Liver (tissue), 3 donors: ENCODE measurements around the gene VAV3.

Experiments
- JUND ChIP-seq, 2 donors: IDR thresholded peaks; 2 replicates each; pipeline ENCODE4 v1.6.1; 2016; ENCODE audit warnings: antibody characterized with exemption in 2 of 2
- MAX ChIP-seq: IDR thresholded peaks from 2 replicates; pipeline ENCODE4 v1.6.1; 2016; ENCODE audit warnings: antibody characterized with exemption
- RAD21 ChIP-seq, 2 donors: IDR thresholded peaks; 2 replicates each; pipeline ENCODE4 v1.6.1; 2016; ENCODE audit warnings: antibody characterized with exemption in 2 of 2, mild to moderate bottlenecking in 2 of 2
- TAF1 ChIP-seq: conservative IDR thresholded peaks from 2 replicates; pipeline ENCODE4 v1.6.1; 2016; ENCODE audit warnings: antibody characterized with exemption, mild to moderate bottlenecking
- YY1 ChIP-seq: IDR thresholded peaks from 2 replicates; pipeline ENCODE4 v1.6.1; 2016; ENCODE audit warnings: antibody characterized with exemption, mild to moderate bottlenecking
- TF ChIP-seq, protein P1 (sequence below): fragments of 150-350 bp; IDR thresholded peaks from 2 replicates; pipeline ENCODE4 v1.5.1; 2017; ENCODE audit warnings: improper control_type of control experiment, low read depth, low read length; ENCODE audit not compliant: missing input control
- donor health status: healthy.
- donor health status: healthy.

GRCh38 chr1:107925565-107925964, 39.4 kb downstream of the VAV3 start:
- TF ChIP-seq, protein P1, sequence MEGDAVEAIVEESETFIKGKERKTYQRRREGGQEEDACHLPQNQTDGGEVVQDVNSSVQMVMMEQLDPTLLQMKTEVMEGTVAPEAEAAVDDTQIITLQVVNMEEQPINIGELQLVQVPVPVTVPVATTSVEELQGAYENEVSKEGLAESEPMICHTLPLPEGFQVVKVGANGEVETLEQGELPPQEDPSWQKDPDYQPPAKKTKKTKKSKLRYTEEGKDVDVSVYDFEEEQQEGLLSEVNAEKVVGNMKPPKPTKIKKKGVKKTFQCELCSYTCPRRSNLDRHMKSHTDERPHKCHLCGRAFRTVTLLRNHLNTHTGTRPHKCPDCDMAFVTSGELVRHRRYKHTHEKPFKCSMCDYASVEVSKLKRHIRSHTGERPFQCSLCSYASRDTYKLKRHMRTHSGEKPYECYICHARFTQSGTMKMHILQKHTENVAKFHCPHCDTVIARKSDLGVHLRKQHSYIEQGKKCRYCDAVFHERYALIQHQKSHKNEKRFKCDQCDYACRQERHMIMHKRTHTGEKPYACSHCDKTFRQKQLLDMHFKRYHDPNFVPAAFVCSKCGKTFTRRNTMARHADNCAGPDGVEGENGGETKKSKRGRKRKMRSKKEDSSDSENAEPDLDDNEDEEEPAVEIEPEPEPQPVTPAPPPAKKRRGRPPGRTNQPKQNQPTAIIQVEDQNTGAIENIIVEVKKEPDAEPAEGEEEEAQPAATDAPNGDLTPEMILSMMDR, result no peak
- no peak for TF ChIP-seq RAD21 (IDR thresholded peaks at IDR 0.05)
- no peak for TF ChIP-seq TAF1
- TF ChIP-seq YY1, result no peak
- TF ChIP-seq JUND (IDR thresholded peaks at IDR 0.05), result no peak
- no peak for TF ChIP-seq MAX
